ENCODE data around the gene JAG1. TPM values are rescaled to one million over a fixed set of nuclear protein-coding genes. Genes with fewer than 3 reads are reported as not detected.

JAG1 gene
- total RNA-seq, 4 donors from 2014 or later, result 93.1 to 133 (median 112) TPM

DNA sequence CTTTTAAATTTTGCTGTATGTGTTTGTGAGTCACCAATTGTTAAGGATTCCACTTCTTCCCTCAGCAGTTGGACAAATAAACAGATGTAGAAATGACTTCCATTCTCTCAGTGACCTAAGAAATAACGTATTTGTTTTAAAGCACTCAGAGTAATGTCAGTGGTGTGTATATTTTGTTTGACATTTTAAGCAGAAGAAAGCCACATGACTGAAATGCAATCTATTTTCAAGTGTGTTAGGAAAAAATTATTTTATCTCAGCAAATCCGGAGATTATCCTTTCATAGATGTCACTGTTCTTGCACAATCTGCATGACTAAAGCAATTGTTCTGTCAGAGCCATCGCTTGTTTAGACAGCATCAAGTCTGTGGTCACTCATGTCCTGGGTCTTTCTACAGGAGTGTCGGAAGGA lies 77.1 kb downstream of the JAG1 start:
- TF ChIP-seq EP300 (IDR thresholded peaks at IDR 0.05), result peak in 1 of 2 donors; percentile 58
- TF ChIP-seq, protein P1, sequence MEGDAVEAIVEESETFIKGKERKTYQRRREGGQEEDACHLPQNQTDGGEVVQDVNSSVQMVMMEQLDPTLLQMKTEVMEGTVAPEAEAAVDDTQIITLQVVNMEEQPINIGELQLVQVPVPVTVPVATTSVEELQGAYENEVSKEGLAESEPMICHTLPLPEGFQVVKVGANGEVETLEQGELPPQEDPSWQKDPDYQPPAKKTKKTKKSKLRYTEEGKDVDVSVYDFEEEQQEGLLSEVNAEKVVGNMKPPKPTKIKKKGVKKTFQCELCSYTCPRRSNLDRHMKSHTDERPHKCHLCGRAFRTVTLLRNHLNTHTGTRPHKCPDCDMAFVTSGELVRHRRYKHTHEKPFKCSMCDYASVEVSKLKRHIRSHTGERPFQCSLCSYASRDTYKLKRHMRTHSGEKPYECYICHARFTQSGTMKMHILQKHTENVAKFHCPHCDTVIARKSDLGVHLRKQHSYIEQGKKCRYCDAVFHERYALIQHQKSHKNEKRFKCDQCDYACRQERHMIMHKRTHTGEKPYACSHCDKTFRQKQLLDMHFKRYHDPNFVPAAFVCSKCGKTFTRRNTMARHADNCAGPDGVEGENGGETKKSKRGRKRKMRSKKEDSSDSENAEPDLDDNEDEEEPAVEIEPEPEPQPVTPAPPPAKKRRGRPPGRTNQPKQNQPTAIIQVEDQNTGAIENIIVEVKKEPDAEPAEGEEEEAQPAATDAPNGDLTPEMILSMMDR (IDR thresholded peaks at IDR 0.05), result no peak
- Histone ChIP-seq H3K9me3 (no peaks in the 10 kb centered on the region), H3K4me1 (peaks cover 0 to 9% (median 3%) of the 10 kb centered on the region in 4 donors), H3K27me3 (no peaks in the 10 kb centered on the region), H3K27ac (peak overlapping the region in 1 of 4 donors; percentile 30), H3K36me3 (no peaks in the 10 kb centered on the region), H3K4me3 (no peak overlapping the region)
- WGBS, 2 donors, result 47 to 53% methylated on average over 4 of the region's 4 CpGs
- no peak for DNase-seq (ENCODE audit: low spot score in 2 of 2)

DNA sequence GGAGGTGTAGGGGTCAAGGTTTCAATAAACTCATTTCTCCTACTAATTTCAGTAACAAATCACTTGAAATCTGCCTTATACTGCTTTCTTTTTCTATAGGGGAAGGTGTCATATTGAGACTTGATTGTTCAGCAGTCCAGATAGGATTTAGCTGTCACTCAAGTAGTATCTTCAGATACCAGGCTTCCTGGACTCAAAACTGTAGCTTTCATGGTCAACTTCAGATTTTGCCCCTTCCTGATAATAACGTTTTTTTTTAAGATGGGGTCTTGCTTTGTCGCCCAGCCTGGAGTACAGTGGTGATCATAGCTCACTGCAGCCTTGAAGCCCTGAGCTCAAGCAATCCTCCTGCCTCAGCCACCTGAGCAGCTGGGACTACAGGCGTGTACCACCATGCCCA lies 77.8 kb downstream of the JAG1 start:
- no peaks in the 10 kb centered on the region for H3K27me3 ChIP-seq
- H3K4me3 ChIP-seq, result no peak overlapping the region
- no peak for TF ChIP-seq POLR2A (IDR thresholded peaks at IDR 0.05)
- TF ChIP-seq, protein P1 (IDR thresholded peaks at IDR 0.05), result no peak
- no peak for TF ChIP-seq EP300 (IDR thresholded peaks at IDR 0.05)
- no peaks in the 10 kb centered on the region for H3K9me3 ChIP-seq
- WGBS, 2 donors, result 84 to 91% methylated on average over 3 of the region's 3 CpGs
- peaks cover 0 to 16% (median 6%) of the 10 kb centered on the region in 4 donors for H3K4me1 ChIP-seq
- H3K27ac ChIP-seq, result no peak overlapping the region
- no peak for DNase-seq (ENCODE audit: low spot score in 2 of 2)
- H3K36me3 ChIP-seq, result no peaks in the 10 kb centered on the region

DNA sequence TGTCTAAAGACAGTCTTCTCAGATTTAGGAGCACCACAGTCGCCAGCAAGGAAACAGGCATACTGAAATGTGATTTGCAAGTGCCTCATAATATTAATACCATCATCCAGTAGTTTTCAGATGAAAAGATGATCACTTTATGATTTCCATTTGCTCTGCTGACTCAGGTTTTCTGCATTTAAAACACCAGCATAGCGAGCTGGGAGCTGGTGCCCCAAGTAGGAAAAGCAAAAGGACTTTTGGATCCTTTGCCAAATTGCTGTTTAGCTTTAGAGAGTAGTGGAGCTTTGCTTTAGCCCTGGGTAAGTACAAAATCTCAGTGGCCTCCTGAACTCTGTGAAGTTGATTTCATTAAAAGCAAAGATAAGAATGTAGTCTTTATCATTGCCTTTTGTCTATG lies 78.5 kb downstream of the JAG1 start:
- Histone ChIP-seq H3K27me3 (no peaks in the 10 kb centered on the region), H3K27ac (no peak overlapping the region), H3K4me3 (no peak overlapping the region), H3K36me3 (no peaks in the 10 kb centered on the region), H3K9me3 (no peaks in the 10 kb centered on the region), H3K4me1 (peaks cover 0 to 18% (median 7%) of the 10 kb centered on the region in 4 donors)
- no peak for DNase-seq (ENCODE audit: low spot score in 2 of 2)
- TF ChIP-seq EP300 (IDR thresholded peaks at IDR 0.05) (no peak), POLR2A (IDR thresholded peaks at IDR 0.05) (no peak)
- TF ChIP-seq, protein P1 (IDR thresholded peaks at IDR 0.05), result no peak
- 65 to 87% methylated on average over 2 of the region's 2 CpGs for WGBS, 2 donors

DNA sequence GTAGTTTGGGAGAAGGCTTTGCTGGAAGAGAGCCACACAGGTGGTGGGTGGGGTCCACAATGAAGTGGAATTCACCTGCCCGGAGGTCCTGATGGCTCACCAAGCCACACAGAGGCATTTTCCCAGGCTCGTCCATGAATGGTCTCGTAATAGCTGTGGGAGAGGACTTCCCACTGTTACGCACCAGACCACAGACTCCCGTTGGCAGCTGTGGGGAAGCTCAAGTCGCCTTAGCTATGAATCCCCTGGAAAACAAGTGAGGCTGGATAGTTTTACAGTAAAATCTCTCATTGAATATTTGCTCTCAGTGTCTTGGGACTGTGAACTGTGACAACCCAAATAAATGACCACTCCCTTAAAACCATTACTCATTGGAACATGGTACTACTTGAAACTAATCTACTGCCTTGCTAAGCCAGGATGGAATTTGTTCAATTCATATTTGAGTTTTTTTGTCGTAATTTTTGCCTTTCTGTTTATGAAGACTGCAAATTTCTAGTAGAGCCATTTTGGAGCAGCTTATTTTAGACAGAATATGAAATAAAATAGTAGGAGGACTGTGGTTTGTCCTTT lies 79.4 kb downstream of the JAG1 start:
- H3K36me3 ChIP-seq, result no peaks in the 10 kb centered on the region
- no peak overlapping the region for H3K27ac ChIP-seq
- no peak overlapping the region for H3K4me3 ChIP-seq
- no peaks in the 10 kb centered on the region for H3K9me3 ChIP-seq
- no peak for DNase-seq (ENCODE audit: low spot score in 2 of 2)
- no peaks in the 10 kb centered on the region for H3K27me3 ChIP-seq
- H3K4me1 ChIP-seq, result peaks cover 0 to 18% (median 7%) of the 10 kb centered on the region in 4 donors
- no peak for TF ChIP-seq POLR2A (IDR thresholded peaks at IDR 0.05)
- 74 to 83% methylated on average over 7 of the region's 7 CpGs for WGBS, 2 donors

DNA sequence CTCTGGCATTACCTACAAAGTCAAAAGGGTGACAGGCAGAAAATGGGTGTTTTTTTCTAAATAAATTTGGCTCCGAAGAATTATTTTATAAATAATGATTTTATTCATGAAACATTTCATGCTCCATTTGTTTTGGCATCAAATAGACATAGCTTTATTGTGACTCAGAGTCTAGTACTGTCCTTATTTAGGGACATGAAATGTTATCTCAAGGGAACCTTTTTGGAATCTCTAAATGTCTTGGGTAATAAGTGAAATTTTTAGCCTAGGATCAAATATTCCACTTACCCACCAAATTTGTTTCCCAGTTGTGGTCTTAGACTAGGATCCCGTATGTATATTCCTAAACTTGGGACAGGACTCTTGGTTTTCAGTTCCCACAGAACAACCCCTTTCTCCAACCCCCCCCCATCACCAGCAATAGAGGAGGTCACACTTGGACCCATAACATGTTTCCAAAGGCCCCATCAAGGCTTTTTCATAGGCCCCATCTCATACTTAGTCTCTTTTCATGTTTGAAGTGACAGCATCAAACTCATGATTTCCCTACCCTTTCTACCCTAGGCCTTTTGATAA lies 81.8 kb downstream of the JAG1 start:
- Histone ChIP-seq H3K27ac (peak overlapping the region in 2 of 4 donors; percentile 38 to 53), H3K4me1 (peaks cover 0 to 18% (median 7%) of the 10 kb centered on the region in 4 donors), H3K36me3 (no peaks in the 10 kb centered on the region), H3K4me3 (no peak overlapping the region), H3K27me3 (no peaks in the 10 kb centered on the region), H3K9me3 (no peaks in the 10 kb centered on the region)
- DNase-seq (ENCODE audit: low spot score in 2 of 2), result no peak
- no peak for TF ChIP-seq POLR2A (IDR thresholded peaks at IDR 0.05)
- TF ChIP-seq EP300 (IDR thresholded peaks at IDR 0.05), result peak in 1 of 2 donors; percentile 12
- TF ChIP-seq, protein P1 (IDR thresholded peaks at IDR 0.05), result no peak
- 43 to 45% methylated on average over 2 of the region's 2 CpGs for WGBS, 2 donors
